NCI-H146 treated with DMSO at 0.1 percent for 48 hours (cell line): ENCODE results near the gene THRAP3.
A peak's percentile ranks its signal among the peaks of the same experiment; 100 is the strongest.
"Not testable (repeated sequence)": the region's sequence is repeated elsewhere in the genome, so short reads cannot be mapped to it uniquely, and the experiment has no call there.

Experiments
- DNase-seq: peaks from one replicate; lab custom pipeline; 2025; ENCODE audit not compliant: unreplicated experiment; lab: John Stamatoyannopoulos, UW

The THRAP3 gene

GRCh38 chr1:36248250-36248894 lies 24.1 kb downstream of the THRAP3 start:
- no peak for DNase-seq

DNA sequence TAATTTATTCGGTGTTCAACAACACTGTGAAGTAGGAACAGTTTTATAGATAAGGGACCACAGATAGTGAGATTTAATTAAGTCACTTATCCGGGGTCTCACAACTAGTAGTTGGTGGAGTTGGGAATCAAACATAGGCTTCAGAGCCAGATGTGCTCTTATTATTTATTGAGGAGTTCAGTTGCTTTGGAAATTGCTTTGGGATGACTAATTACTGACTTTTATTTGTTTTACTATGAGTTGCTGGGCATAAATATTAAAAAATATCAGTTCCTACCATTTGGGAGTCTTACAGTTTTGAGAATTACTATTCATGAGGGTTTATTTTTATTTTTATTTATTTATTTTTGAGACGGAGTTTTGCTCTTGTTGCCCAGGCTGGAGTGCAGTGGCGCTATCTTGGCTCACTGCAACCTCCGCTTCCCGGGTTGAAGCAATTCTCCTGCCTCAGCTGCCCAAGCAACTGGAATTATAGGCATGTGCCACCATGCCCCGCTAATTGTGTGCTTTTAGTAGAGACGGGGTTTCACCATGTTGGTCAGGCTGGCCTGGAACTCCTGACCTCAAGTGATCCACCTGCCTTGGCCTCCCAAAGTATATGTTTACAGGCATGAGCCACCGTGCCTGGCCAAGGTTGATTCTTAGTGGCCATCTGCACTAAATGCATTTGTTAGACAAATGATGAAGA lies 27.7 kb downstream of the THRAP3 start:
- no peak for DNase-seq

- DNase-seq = not testable (repeated sequence)
These were observed 28.2 kb downstream of the THRAP3 start for GRCh38 chr1:36252482-36252824.

GRCh38 chr1:36253161-36253862 lies 29.1 kb downstream of the THRAP3 start:
- no peak for DNase-seq

GRCh38 chr1:36256558-36257374 lies 32.5 kb downstream of the THRAP3 start:
- DNase-seq = no peak

DNA sequence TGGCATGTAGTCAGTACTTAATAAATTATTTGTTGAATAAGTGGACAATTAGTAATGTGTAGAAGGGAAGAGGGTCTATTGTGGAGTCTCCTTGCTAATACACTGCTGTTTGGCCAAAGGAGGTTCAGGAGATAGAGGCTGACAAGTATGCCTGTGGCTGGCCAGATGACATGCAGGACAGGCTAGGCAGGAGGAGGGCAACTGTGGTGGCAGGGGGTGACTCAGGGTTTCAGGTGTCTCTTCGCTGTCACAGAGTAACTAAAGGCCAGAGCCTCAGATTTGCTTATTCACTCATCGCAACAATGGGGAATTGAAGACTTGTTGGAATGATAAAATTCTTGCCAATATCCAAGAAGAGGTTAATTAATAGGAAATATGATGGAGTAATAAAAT lies 33.1 kb downstream of the THRAP3 start:
- DNase-seq = no peak

DNA sequence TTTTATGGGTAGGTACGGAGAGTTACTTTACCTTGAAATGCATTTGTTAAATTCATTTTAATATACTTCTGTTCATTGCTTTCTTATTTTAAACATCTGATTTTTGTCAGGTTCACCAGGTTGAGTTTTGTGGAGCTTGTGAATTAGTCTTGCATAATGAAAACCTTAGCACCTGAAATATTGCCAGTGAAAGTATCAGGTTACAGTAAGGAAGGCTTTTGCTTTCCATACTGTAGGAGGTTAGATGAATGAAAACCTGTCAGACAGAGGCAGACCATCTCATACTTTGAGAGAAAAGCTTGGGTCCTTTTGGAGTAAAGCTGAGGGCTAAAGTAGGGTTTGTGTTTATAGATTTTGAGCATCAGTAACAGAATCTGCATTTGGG lies 34.7 kb downstream of the THRAP3 start:
- no peak for DNase-seq

- DNase-seq = no peak
These were observed 44.7 kb downstream of the THRAP3 start for GRCh38 chr1:36268981-36269380.

DNA sequence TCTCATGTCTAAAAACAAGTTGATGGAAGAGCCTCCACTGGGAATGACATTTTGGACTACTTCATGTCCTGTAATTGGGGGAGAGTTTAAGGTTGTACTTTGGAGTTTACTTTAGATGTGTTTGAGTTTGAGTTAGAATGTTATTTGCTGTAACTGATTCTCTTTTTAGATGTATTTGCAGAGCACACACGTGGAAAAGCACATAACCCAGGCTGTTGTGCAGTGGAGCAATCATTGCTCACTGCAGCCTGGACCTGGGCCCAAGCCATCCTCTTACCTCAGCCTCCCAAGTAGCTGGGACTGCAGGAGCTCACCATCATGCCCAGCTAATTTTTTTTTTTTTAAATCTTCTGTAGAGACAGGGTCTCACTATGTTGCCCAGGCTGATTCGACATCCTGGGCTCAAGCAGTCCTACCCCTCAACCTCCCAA lies 45.2 kb downstream of the THRAP3 start:
- no peak for DNase-seq

GRCh38 chr1:36273024-36273423 lies 48.8 kb downstream of the THRAP3 start:
- no peak for DNase-seq

DNA sequence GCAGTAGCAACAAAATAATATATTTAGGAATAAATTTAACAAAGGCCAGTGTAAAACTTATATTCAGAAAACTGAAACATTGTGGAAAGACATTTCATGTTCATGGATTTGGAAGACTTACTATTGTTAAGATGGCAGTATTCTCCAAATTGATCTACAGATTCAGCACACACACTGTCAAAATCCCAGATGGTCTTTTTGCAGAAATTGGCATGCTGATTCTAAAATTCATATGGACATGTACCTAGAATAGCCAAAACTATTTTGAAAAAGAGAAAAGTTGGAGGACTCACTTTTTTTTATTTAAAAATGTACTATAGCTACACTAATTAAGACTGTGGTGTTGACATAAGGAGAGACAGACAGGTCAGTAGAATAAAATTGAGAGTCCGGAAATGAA lies 50.0 kb downstream of the THRAP3 start:
- no peak for DNase-seq

DNA sequence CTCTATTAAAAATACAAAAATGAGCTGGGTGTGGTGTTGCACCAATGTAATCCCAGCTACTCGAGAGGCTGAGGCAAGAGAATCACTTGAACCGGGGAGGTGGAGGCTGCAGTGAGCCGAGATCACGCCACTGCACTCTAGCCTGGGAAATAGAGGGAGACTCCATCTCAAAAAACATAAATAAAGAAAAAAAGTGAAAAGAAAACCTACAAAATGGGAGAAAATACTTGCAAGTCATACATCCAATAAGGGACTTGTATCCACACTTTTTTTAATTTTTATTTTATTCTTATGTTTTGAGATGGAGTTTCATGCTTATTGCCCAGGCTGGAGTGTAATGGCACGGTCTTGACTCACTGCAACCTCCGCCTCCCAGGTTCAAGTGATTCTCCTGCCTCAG lies 52.4 kb downstream of the THRAP3 start:
- DNase-seq = no peak

DNA sequence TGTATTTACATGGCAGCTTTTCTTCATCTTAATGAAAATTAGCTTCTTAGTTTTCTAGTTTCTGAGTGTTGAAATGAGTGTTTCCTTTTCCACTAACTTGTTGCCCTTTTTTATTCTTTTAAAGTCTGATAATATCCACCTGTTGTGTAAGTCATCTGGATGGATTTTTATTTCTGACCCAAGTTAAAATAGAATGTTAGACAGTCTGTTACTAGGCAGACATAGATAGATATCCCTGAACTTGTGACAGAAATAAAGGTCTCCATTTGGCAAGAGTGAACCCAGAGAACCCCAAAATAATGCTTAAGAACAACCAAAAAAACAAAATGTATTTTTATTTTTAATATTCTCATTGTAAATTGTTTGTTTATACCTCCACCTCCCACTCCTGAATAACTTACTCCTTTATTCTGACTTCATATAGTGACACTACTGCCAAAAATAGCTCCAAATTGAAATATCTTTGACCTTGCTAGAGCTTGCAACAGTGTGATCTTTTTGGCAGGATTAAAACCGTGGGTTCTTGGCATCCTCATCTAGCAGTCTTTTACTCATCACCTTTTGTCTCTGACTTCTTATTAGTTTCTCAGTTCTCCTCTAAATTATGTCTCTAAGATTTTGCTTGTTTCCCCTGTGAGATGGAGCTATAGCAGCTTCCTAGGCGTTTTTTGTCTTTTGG lies 55.0 kb downstream of the THRAP3 start:
- no peak for DNase-seq

GRCh38 chr1:36279789-36280296 lies 55.6 kb downstream of the THRAP3 start:
- DNase-seq = no peak

DNA sequence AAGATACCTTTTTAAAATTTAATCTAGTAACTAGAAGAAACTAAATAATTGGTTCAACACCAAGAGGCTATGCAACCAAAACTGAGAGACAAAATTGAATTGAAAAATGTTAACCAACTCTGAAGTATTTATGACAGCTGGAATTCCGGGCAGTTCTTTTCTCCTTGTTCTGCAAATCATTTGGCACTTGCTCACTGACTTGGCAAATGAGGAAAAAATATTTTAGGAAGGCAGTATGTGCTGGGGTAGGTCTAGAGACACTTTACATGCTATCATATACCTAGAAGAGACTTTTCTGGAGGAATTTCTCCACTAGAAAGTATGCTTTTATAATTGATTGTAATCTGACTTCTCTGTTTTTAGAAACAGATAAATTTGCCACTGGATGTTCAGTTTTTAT lies 59.8 kb downstream of the THRAP3 start:
- DNase-seq = no peak

- DNase-seq = no peak
These were observed 60.3 kb downstream of the THRAP3 start for GRCh38 chr1:36284517-36284916.

- DNase-seq = peak; percentile 24
These were observed 61.3 kb downstream of the THRAP3 start for GRCh38 chr1:36285443-36286101.

GRCh38 chr1:36286802-36287201 lies 62.6 kb downstream of the THRAP3 start:
- DNase-seq = no peak

DNA sequence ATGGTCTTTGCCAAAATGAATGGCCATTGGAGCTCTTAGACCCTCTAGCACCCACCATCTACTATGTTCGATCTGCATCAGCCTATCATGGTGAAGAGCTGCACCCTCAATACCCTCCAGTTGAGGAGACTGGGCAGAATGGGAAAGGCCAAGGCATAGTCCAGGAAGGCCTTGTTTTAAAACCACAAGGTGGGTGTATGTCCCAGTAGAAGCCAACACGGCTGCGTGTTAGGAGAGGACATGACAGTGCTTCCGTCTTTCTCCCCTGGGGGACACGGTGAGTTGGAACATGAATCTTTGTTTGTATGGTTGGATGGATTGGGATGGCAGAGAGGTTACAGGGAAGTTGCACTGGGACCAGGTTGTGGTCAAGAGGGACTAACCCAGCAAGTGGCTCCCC lies 63.4 kb downstream of the THRAP3 start:
- no peak for DNase-seq

- DNase-seq = no peak
These were observed 71.1 kb downstream of the THRAP3 start for GRCh38 chr1:36295390-36295789.
